Measurements from ENCODE around the gene MTHFR. TPM values are rescaled to one million over a fixed set of nuclear protein-coding genes. Genes with fewer than 3 reads are reported as not detected.

Gene MTHFR
- total RNA-seq, 1 experiment from 2014 or later = 18.2 TPM

GRCh38 chr1:11790880-11791715, 14.7 kb downstream of the MTHFR start:
- no CpG with 5 or more reads among the region's 19 CpGs for WGBS (ENCODE audit: extremely low coverage, insufficient read length, low lambda C conversion rate)
- H3K4me1 Mint-ChIP-seq = peaks cover 16 to 21% of the 10 kb centered on the region in 2 experiments
- no peak overlapping the region for H2BK20ac ChIP-seq (ENCODE audit: low read depth, low read length, poor library complexity, severe bottlenecking)
- no peak overlapping the region for H3K14ac ChIP-seq (ENCODE audit: insufficient read depth, low read length)
- no peak overlapping the region for H3T11ph ChIP-seq (ENCODE audit: low read length)
- H2BK120ac ChIP-seq (ENCODE audit: low read depth, low read length, poor library complexity, severe bottlenecking) = no peak overlapping the region
- H3K4me2 ChIP-seq (ENCODE audit: insufficient read depth, insufficient read length, low read length) = no peak overlapping the region
- H3K9me3 Mint-ChIP-seq = no peaks in the 10 kb centered on the region
- no peak overlapping the region for H3K56ac ChIP-seq (ENCODE audit: insufficient read length, low read depth, low read length)
- H3K27me3 Mint-ChIP-seq (ENCODE audit: low read depth) = no peaks in the 10 kb centered on the region
- H3K27ac Mint-ChIP-seq = peak overlapping the region in 2 of 3 experiments; percentile 38 to 61; a peak in 2 of 7 replicates
- H2BK12ac ChIP-seq (ENCODE audit: insufficient read length, low read depth, low read length) = no peak overlapping the region
- H2BK5ac ChIP-seq (ENCODE audit: insufficient read length, low read length) = no peak overlapping the region
- H3K27me3 ChIP-seq (ENCODE audit: insufficient read depth, low read length) = no peaks in the 10 kb centered on the region
- H2AFZ ChIP-seq (ENCODE audit: low read length) = no peak overlapping the region
- peaks cover 3% of the 10 kb centered on the region; the same call in 1 of the 2 replicates for H3K4me1 ChIP-seq (ENCODE audit: insufficient read depth, low read length)
- H3K4me3 Mint-ChIP-seq = no peak overlapping the region
- no peak overlapping the region for H2BK15ac ChIP-seq (ENCODE audit: low read depth, low read length)
- H3K23ac ChIP-seq (ENCODE audit: insufficient read length, low read depth, low read length) = no peak overlapping the region
- no peak overlapping the region for H3K18ac ChIP-seq (ENCODE audit: insufficient read length, low read depth, low read length)
- no peak overlapping the region for H3K27ac ChIP-seq (ENCODE audit: insufficient read length, low read depth, low read length)
- peaks cover 12 to 38% (median 36%) of the 10 kb centered on the region in 3 experiments; a peak in 6 of 7 replicates for H3K36me3 Mint-ChIP-seq (ENCODE audit: insufficient read depth in 1 of 3, low read depth in 3 of 3)
- H2AK5ac ChIP-seq (ENCODE audit: insufficient read length, low read length) = no peak overlapping the region
- no peak for DNase-seq
- H3K79me2 ChIP-seq (ENCODE audit: insufficient read depth, low read length) = no peaks in the 10 kb centered on the region
- no peaks in the 10 kb centered on the region for H4K20me1 ChIP-seq (ENCODE audit: control insufficient read depth, insufficient read depth, insufficient read length)
- no peak overlapping the region for H4K91ac ChIP-seq (ENCODE audit: insufficient read length, low read depth, low read length)
- no peak for TF ChIP-seq CTCF (conservative IDR thresholded peaks at IDR 0.05)
- no peaks in the 10 kb centered on the region for H3K23me2 ChIP-seq (ENCODE audit: insufficient read length, low read depth, low read length, poor library complexity, severe bottlenecking)
- no peak overlapping the region for H3K9ac ChIP-seq (ENCODE audit: extremely low read depth, insufficient read length, low read length)
- no peaks in the 10 kb centered on the region for H3K9me3 ChIP-seq (ENCODE audit: control insufficient read depth, low read depth, low read length)
- H3K79me1 ChIP-seq (ENCODE audit: insufficient read depth, low read depth, low read length, poor library complexity, severe bottlenecking) = no peaks in the 10 kb centered on the region
- H4K8ac ChIP-seq (replicated peaks; ENCODE audit: insufficient read length, low read depth, low read length) = no peak overlapping the region
- H4K5ac ChIP-seq (ENCODE audit: insufficient read length, low read depth, low read length) = no peak overlapping the region
- no peak overlapping the region for H3K4ac ChIP-seq (ENCODE audit: low read depth, low read length)
